ENCODE results near the gene LRIT1. TPM values are rescaled to one million over a fixed set of nuclear protein-coding genes. Genes with fewer than 3 reads are reported as not detected.
"Not testable (repeated sequence)": the region's sequence is repeated elsewhere in the genome, so short reads cannot be mapped to it uniquely, and the experiment has no call there.

LRIT1 gene, protein sequence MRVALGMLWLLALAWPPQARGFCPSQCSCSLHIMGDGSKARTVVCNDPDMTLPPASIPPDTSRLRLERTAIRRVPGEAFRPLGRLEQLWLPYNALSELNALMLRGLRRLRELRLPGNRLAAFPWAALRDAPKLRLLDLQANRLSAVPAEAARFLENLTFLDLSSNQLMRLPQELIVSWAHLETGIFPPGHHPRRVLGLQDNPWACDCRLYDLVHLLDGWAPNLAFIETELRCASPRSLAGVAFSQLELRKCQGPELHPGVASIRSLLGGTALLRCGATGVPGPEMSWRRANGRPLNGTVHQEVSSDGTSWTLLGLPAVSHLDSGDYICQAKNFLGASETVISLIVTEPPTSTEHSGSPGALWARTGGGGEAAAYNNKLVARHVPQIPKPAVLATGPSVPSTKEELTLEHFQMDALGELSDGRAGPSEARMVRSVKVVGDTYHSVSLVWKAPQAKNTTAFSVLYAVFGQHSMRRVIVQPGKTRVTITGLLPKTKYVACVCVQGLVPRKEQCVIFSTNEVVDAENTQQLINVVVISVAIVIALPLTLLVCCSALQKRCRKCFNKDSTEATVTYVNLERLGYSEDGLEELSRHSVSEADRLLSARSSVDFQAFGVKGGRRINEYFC
- polyA plus RNA-seq (2013), result not detected

DNA sequence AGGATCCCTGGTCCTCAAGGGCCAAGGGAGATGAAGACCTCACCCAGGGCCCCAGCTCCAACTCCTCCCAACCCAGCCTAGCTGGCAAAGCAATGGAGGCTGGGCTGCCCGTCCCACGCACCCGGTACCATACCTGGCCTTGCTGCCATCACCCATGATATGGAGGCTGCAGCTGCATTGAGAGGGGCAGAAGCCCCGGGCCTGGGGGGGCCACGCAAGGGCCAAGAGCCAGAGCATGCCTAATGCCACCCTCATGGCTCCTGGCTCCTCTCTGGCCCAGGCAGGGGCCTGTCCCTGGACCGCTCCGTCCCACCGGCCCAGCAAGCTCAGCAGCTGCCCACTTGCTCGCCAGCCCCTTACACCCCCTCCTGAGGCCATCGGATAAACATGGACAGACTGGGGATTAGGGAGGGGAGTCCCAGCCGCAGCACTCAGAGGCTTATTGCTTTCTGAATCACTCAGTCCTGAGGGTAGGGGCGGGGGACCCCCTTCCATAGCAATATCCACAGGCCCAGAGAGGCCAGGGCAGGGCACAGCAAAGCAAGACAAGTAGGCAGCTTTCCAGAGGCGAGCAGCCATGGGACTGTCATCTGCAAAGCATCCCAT lies at the start of gene LRIT1:
TSS of gene LRIT1 (minus strand) at position 362 of the 606 bp plus-strand sequence. CDS start at position 255, 107 bp downstream.
- H3K9me3 ChIP-seq (ENCODE audit: control extremely low read depth in 1 of 5, control insufficient read depth in 4 of 5, insufficient read depth in 2 of 5, low read depth in 1 of 5, low read length in 4 of 5), result peaks cover 0 to 2% (median 0%) of the 10 kb centered on the region in 5 experiments
- H3K27me3 ChIP-seq (replicated peaks in 2 of 5; ENCODE audit: control insufficient read depth in 4 of 5, insufficient read depth in 5 of 5, low read length in 4 of 5), result peaks cover 0 to 31% (median 8%) of the 10 kb centered on the region in 5 experiments
- no peak for DNase-seq
- no peaks in the 10 kb centered on the region for H3K4me1 ChIP-seq (ENCODE audit: control extremely low read depth in 1 of 4, control insufficient read depth in 4 of 4, insufficient read depth in 4 of 4, low read length in 3 of 4)
- H3K27ac ChIP-seq (ENCODE audit: insufficient read depth in 1 of 2, low read depth in 1 of 2, low read length in 2 of 2, poor library complexity in 1 of 2, severe bottlenecking in 2 of 2), result no peak within 1 kb of the TSS
- no peak within 1 kb of the TSS for H3K4me3 ChIP-seq (ENCODE audit: control insufficient read depth in 1 of 7, extremely low read depth in 1 of 7, insufficient read depth in 4 of 7, low read depth in 2 of 7, low read length in 6 of 7)
- WGBS (ENCODE audit: insufficient coverage), result 90% methylated on average over 7 of the region's 13 CpGs
- ChIA-PET POLR2A (no interaction called here), CTCF (interaction anchor here (1.4 kb wide), 1 partner anchor 16 kb away, joined by 5 read pairs; no protein-coding TSS in a partner anchor)
- H3K36me3 ChIP-seq (ENCODE audit: control insufficient read depth in 4 of 4, insufficient read depth in 4 of 4, low read length in 3 of 4), result no peaks in the 10 kb centered on the region

DNA sequence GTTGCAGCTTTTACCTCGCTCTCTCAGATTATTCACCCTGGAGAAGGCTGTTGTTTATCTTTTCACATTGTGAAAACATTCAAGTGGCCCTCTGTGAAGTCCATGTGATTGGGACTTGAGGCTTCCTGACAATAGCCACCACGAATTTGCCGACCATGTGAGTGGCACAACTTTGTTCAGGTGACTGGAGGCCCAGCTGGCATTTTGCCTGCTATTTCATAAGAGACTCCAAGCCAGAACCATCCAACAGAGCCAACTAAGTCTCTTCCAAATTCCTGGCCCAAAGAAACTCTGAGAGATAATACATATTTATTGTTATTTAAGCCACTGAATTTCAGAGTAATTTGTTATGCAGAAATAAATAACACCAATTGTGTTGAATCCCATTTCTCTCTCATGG lies 48.9 kb upstream of the LRIT1 start:
- no peak overlapping the region for H3K4me3 ChIP-seq (ENCODE audit: control insufficient read depth in 1 of 7, extremely low read depth in 1 of 7, insufficient read depth in 4 of 7, low read depth in 2 of 7, low read length in 6 of 7)
- POLR2A ChIA-PET, result no interaction called here
- peaks cover 0 to 2% (median 0%) of the 10 kb centered on the region in 5 experiments for H3K27me3 ChIP-seq (replicated peaks in 2 of 5; ENCODE audit: control insufficient read depth in 4 of 5, insufficient read depth in 5 of 5, low read length in 4 of 5)
- peaks cover 0 to 18% (median 12%) of the 10 kb centered on the region in 4 experiments for H3K4me1 ChIP-seq (ENCODE audit: control extremely low read depth in 1 of 4, control insufficient read depth in 4 of 4, insufficient read depth in 4 of 4, low read length in 3 of 4)
- DNase-seq, result no peak
- H3K27ac ChIP-seq (ENCODE audit: insufficient read depth in 1 of 2, low read depth in 1 of 2, low read length in 2 of 2, poor library complexity in 1 of 2, severe bottlenecking in 2 of 2), result no peak overlapping the region
- no peaks in the 10 kb centered on the region for H3K9me3 ChIP-seq (ENCODE audit: control extremely low read depth in 1 of 5, control insufficient read depth in 4 of 5, insufficient read depth in 2 of 5, low read depth in 1 of 5, low read length in 4 of 5)
- no peaks in the 10 kb centered on the region for H3K36me3 ChIP-seq (ENCODE audit: control insufficient read depth in 4 of 4, insufficient read depth in 4 of 4, low read length in 3 of 4)
- WGBS (ENCODE audit: insufficient coverage), result 90% methylated on average over 3 of the region's 3 CpGs
- CTCF ChIA-PET, result interaction anchor here (2.1 kb wide), 1 partner anchor 26 kb away, joined by 5 read pairs; no protein-coding TSS in a partner anchor

DNA sequence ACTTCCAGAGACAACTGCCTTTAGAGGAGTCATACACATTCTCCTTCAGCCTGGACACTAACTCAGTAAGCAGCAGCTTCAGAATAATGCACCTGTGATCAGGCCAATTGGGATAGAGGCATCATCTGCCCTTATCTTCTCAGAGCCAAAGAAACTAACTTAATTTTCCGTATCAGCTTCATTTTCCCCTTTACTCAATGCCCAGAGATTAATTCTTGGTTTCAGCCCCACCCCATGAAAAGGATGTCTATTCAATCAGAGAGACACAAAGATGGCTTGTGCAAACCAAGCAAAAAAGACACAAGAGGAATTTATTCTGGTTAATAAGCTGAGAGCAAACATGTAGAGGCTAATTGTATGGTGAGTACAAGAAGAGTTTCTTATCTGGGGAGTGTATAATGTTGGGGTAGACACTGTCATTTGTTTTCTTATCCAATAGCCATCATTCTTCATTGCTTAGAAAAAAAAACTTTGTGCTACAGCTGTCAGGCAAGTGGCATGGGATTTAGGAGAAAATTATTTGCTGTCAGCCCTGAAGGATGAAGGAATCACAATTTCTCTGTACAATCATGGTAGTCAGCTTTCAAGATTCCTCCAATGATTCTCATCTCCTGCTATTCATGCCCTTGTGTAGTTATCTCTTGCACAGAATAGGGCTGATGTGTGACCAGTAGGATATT lies 48.3 kb upstream of the LRIT1 start:
- Histone ChIP-seq H3K27ac (ENCODE audit: insufficient read depth in 1 of 2, low read depth in 1 of 2, low read length in 2 of 2, poor library complexity in 1 of 2, severe bottlenecking in 2 of 2) (no peak overlapping the region), H3K4me1 (ENCODE audit: control extremely low read depth in 1 of 4, control insufficient read depth in 4 of 4, insufficient read depth in 4 of 4, low read length in 3 of 4) (peaks cover 0 to 15% (median 11%) of the 10 kb centered on the region in 4 experiments), H3K9me3 (ENCODE audit: control extremely low read depth in 1 of 5, control insufficient read depth in 4 of 5, insufficient read depth in 2 of 5, low read depth in 1 of 5, low read length in 4 of 5) (no peaks in the 10 kb centered on the region), H3K36me3 (ENCODE audit: control insufficient read depth in 4 of 4, insufficient read depth in 4 of 4, low read length in 3 of 4) (no peaks in the 10 kb centered on the region), H3K4me3 (ENCODE audit: control insufficient read depth in 1 of 7, extremely low read depth in 1 of 7, insufficient read depth in 4 of 7, low read depth in 2 of 7, low read length in 6 of 7) (no peak overlapping the region), H3K27me3 (replicated peaks in 2 of 5; ENCODE audit: control insufficient read depth in 4 of 5, insufficient read depth in 5 of 5, low read length in 4 of 5) (peaks cover 0 to 2% (median 0%) of the 10 kb centered on the region in 5 experiments)
- no peak for DNase-seq
- ChIA-PET CTCF (no interaction called here), POLR2A (no interaction called here)
- WGBS (ENCODE audit: insufficient coverage), result no CpG with 5 or more reads among the region's 1 CpG

DNA sequence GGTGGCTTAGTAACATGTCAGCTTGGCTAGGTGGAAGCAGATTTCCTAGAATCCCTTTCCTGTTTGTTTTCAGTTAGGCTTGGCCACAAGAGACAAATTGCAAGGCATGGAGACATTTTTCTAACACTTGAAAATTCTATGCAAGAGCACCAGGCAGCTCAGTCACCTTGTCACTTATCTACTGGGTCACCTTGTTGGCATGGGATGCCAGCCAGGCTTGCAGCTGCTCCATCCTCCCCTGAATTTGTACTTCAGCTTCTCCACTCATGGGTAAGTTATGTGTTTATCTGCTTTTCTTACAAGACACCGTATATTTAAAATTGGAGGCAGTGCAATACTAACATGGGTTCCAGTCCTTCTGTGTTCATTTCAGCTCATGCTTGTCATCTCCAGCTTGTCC lies 46.8 kb upstream of the LRIT1 start:
- Histone ChIP-seq H3K4me1 (ENCODE audit: control extremely low read depth in 1 of 4, control insufficient read depth in 4 of 4, insufficient read depth in 4 of 4, low read length in 3 of 4) (peaks cover 0 to under 1% (median 0%) of the 10 kb centered on the region in 4 experiments), H3K9me3 (ENCODE audit: control extremely low read depth in 1 of 5, control insufficient read depth in 4 of 5, insufficient read depth in 2 of 5, low read depth in 1 of 5, low read length in 4 of 5) (no peaks in the 10 kb centered on the region), H3K27me3 (replicated peaks in 2 of 5; ENCODE audit: control insufficient read depth in 4 of 5, insufficient read depth in 5 of 5, low read length in 4 of 5) (peaks cover 0 to 2% (median 0%) of the 10 kb centered on the region in 5 experiments), H3K27ac (ENCODE audit: insufficient read depth in 1 of 2, low read depth in 1 of 2, low read length in 2 of 2, poor library complexity in 1 of 2, severe bottlenecking in 2 of 2) (no peak overlapping the region), H3K4me3 (ENCODE audit: control insufficient read depth in 1 of 7, extremely low read depth in 1 of 7, insufficient read depth in 4 of 7, low read depth in 2 of 7, low read length in 6 of 7) (no peak overlapping the region), H3K36me3 (ENCODE audit: control insufficient read depth in 4 of 4, insufficient read depth in 4 of 4, low read length in 3 of 4) (no peaks in the 10 kb centered on the region)
- CTCF ChIA-PET, result interaction anchor here (1.2 kb wide), 1 partner anchor 20 kb away, joined by 4 read pairs; no protein-coding TSS in a partner anchor
- POLR2A ChIA-PET, result no interaction called here
- DNase-seq, result no peak
- 100% methylated on average over 1 of the region's 1 CpG for WGBS (ENCODE audit: insufficient coverage)

DNA sequence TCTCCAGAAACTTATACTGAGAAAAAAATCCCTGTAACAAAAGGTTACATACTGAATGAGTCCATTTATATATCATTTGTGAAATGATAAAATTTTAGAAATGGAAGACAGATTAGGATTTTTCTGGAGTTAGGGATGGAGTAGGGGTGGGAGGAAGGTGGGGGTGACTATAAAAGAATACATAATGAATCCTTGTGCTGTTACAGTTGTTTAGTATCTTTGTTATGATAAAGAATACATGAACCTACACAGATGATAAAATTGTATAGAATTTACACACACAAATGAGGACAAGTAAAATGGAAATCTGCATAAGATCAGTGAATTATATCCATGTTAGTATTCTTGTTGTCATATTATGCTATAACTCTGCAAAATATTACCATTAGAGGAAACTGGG lies 45.3 kb upstream of the LRIT1 start:
- Histone ChIP-seq H3K27ac (ENCODE audit: insufficient read depth in 1 of 2, low read depth in 1 of 2, low read length in 2 of 2, poor library complexity in 1 of 2, severe bottlenecking in 2 of 2) (no peak overlapping the region), H3K27me3 (replicated peaks in 2 of 5; ENCODE audit: control insufficient read depth in 4 of 5, insufficient read depth in 5 of 5, low read length in 4 of 5) (peaks cover 0 to 2% (median 0%) of the 10 kb centered on the region in 5 experiments), H3K9me3 (ENCODE audit: control extremely low read depth in 1 of 5, control insufficient read depth in 4 of 5, insufficient read depth in 2 of 5, low read depth in 1 of 5, low read length in 4 of 5) (no peaks in the 10 kb centered on the region), H3K4me3 (ENCODE audit: control insufficient read depth in 1 of 7, extremely low read depth in 1 of 7, insufficient read depth in 4 of 7, low read depth in 2 of 7, low read length in 6 of 7) (no peak overlapping the region), H3K36me3 (ENCODE audit: control insufficient read depth in 4 of 4, insufficient read depth in 4 of 4, low read length in 3 of 4) (no peaks in the 10 kb centered on the region), H3K4me1 (ENCODE audit: control extremely low read depth in 1 of 4, control insufficient read depth in 4 of 4, insufficient read depth in 4 of 4, low read length in 3 of 4) (no peaks in the 10 kb centered on the region)
- POLR2A ChIA-PET, result no interaction called here
- CTCF ChIA-PET, result interaction anchor here (1.0 kb wide), 1 partner anchor 19 kb away, joined by 3 read pairs; no protein-coding TSS in a partner anchor
- no peak for DNase-seq

DNA sequence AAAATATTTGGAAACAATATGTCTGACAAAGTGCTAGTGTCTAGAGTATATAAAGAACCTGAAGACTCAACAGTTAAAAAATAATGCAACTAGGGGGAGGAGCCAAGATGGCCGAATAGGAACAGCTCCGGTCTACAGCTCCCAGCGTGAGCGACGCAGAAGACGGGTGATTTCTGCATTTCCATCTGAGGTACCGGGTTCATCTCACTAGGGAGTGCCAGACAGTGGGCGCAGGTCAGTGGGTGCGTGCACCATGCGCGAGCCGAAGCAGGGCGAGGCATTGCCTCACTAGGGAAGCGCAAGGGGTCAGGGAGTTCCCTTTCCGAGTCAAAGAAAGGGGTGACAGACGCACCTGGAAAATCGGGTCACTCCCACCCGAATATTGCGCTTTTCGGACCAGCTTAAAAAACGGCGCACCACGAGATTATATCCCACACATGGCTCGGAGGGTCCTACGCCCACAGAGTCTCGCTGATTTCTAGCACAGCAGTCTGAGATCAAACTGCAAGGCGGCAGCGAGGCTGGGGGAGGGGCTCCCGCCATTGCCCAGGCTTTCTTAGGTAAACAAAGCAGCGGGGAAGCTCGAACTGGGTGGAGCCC lies 38.6 kb upstream of the LRIT1 start:
- H3K27me3 ChIP-seq (replicated peaks in 2 of 5; ENCODE audit: control insufficient read depth in 4 of 5, insufficient read depth in 5 of 5, low read length in 4 of 5); H3K9me3 ChIP-seq (ENCODE audit: control extremely low read depth in 1 of 5, control insufficient read depth in 4 of 5, insufficient read depth in 2 of 5, low read depth in 1 of 5, low read length in 4 of 5); CTCF ChIA-PET; H3K27ac ChIP-seq (ENCODE audit: insufficient read depth in 1 of 2, low read depth in 1 of 2, low read length in 2 of 2, poor library complexity in 1 of 2, severe bottlenecking in 2 of 2); DNase-seq; H3K4me1 ChIP-seq (ENCODE audit: control extremely low read depth in 1 of 4, control insufficient read depth in 4 of 4, insufficient read depth in 4 of 4, low read length in 3 of 4); H3K4me3 ChIP-seq (ENCODE audit: control insufficient read depth in 1 of 7, extremely low read depth in 1 of 7, insufficient read depth in 4 of 7, low read depth in 2 of 7, low read length in 6 of 7); H3K36me3 ChIP-seq (ENCODE audit: control insufficient read depth in 4 of 4, insufficient read depth in 4 of 4, low read length in 3 of 4); POLR2A ChIA-PET: not testable (repeated sequence)
- WGBS (ENCODE audit: insufficient coverage), result 77% methylated on average over 7 of the region's 31 CpGs

Data from common myeloid progenitor, CD34-positive (primary cell).